Activated CD4-positive, alpha-beta T cell treated with anti-CD3 and anti-CD28 coated beads, Interleukin-2, amount 10 ng/mL, durations not matched to agents 24 days and 14 days (primary cell): ENCODE results near the gene CYFIP2. TPM values are rescaled to one million over a fixed set of nuclear protein-coding genes. Genes with fewer than 3 reads are reported as not detected.

Experiments
- DNase-seq: peaks from one replicate; pipeline ENCODE4 v3.0.0; 2022
- H3K27ac Mint-ChIP-seq: one replicate; pipeline ENCODE4 v1.8.0; 2022; ENCODE audit warnings: mild to moderate bottlenecking, mixed read lengths
- H3K27me3 Mint-ChIP-seq: one replicate; pipeline ENCODE4 v1.8.0; 2022; ENCODE audit warnings: mixed read lengths
- H3K36me3 Mint-ChIP-seq: one replicate; pipeline ENCODE4 v1.8.0; 2022; ENCODE audit warnings: low read depth, mild to moderate bottlenecking, mixed read lengths
- H3K4me1 Mint-ChIP-seq: one replicate; pipeline ENCODE4 v1.8.0; 2021; ENCODE audit warnings: mixed read lengths
- H3K4me3 Mint-ChIP-seq: one replicate; pipeline ENCODE4 v1.8.0; 2022; ENCODE audit warnings: mild to moderate bottlenecking, moderate library complexity, mixed read lengths
- H3K9me3 Mint-ChIP-seq: one replicate; pipeline ENCODE4 v1.8.0; 2021; ENCODE audit warnings: mixed read lengths
- intact Hi-C: fragments of 100-400 bp; cut with micrococcal nuclease; formaldehyde crosslinking; loops from one replicate; pipeline ENCODE4 v1.15.1; 2023
- total RNA-seq: library from RNA; stranded (reverse); gene quantifications from 2 replicates; pipeline ENCODE4 v1.2.3, GENCODE V29; 2022

CYFIP2 gene
- total RNA-seq, 1 donor from 2014 or later = 193 TPM

- peaks cover 69% of the 10 kb centered on the region for H3K36me3 Mint-ChIP-seq
- peak overlapping the region; percentile 77 for H3K27ac Mint-ChIP-seq
- H3K4me1 Mint-ChIP-seq = peaks cover 51% of the 10 kb centered on the region
- no peak for DNase-seq
- H3K9me3 Mint-ChIP-seq = no peaks in the 10 kb centered on the region
- H3K4me3 Mint-ChIP-seq = no peak overlapping the region
- H3K27me3 Mint-ChIP-seq = no peaks in the 10 kb centered on the region
- intact Hi-C loops = no loop called here
Observed at GRCh38 chr5:157303023-157303422, 37.1 kb downstream of the CYFIP2 start.

GRCh38 chr5:157303667-157304327 lies 37.9 kb downstream of the CYFIP2 start:
- intact Hi-C loops = loop anchor here (2.0 kb wide), 1 partner anchor 13 kb away; no protein-coding TSS in a partner anchor
- Mint-ChIP-seq H3K27ac (peak overlapping the region; percentile 77), H3K27me3 (no peaks in the 10 kb centered on the region), H3K4me1 (peaks cover 53% of the 10 kb centered on the region), H3K36me3 (peaks cover 67% of the 10 kb centered on the region), H3K4me3 (peak overlapping the region; percentile 53), H3K9me3 (no peaks in the 10 kb centered on the region)
- peak; percentile 83 for DNase-seq

DNA sequence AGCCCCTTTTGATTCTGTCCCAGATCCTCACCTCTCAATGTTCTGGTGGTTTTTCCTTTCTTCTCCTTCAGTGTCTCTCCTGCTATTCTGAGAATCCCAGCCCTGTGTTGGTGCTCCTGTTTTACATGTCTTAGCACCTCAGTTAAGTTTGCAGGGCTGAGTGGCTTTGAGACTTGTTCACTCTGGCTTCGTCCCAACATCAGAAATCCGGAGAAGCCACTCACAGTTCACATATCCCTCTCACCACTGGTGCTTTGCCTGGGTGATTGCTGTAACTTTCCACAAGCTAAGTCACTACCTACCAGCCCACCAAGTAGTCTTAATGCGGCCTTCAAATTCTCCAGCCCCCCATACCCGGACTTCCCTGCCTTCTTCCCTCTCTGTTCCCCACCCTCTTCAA lies 40.2 kb downstream of the CYFIP2 start:
- peaks cover 66% of the 10 kb centered on the region for H3K36me3 Mint-ChIP-seq
- H3K4me3 Mint-ChIP-seq = peak overlapping the region; percentile 56
- H3K4me1 Mint-ChIP-seq = peaks cover 52% of the 10 kb centered on the region
- H3K9me3 Mint-ChIP-seq = no peaks in the 10 kb centered on the region
- intact Hi-C loops = no loop called here
- H3K27me3 Mint-ChIP-seq = no peaks in the 10 kb centered on the region
- no peak for DNase-seq
- peak overlapping the region; percentile 77 for H3K27ac Mint-ChIP-seq

- Mint-ChIP-seq H3K36me3 (peaks cover 72% of the 10 kb centered on the region), H3K4me3 (peak overlapping the region; percentile 64), H3K27ac (peak overlapping the region; percentile 77), H3K27me3 (no peaks in the 10 kb centered on the region), H3K4me1 (peaks cover 56% of the 10 kb centered on the region), H3K9me3 (no peaks in the 10 kb centered on the region)
- peak; percentile 79 for DNase-seq
- intact Hi-C loops = no loop called here
Observed at GRCh38 chr5:157306692-157307471, 41.0 kb downstream of the CYFIP2 start.

DNA sequence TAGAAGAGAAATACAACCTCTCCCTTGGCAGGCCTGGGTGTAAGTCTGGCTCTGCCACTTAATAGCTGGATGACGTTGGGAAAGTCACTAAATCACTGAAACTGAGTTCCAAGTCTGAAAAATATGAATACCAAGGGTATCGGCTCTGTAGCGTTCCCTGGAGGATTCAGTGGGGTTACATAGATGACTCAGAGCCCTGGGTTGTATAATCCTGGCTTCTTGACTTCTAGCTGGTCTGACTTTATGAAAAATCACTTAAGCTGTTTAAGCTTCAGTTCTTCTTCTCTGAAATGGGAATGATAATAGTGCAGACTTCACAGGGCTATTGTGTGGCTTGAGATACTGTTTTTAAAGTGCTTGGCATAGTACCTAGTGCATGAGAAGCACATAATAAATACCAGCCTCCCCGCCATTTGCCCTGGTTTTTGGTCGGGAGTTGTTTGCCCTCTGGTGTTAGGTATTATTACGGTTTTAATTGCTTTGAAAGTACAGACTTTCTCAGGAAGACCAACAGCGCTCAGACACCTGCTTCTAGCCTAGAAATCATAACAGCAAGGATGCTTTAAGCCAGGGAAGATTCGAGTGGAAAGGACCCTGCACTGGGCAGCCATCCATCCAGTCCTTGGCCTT lies 43.0 kb downstream of the CYFIP2 start:
- Mint-ChIP-seq H3K4me1 (peaks cover 50% of the 10 kb centered on the region), H3K27me3 (no peaks in the 10 kb centered on the region), H3K27ac (peak overlapping the region; percentile 65), H3K4me3 (no peak overlapping the region), H3K9me3 (no peaks in the 10 kb centered on the region), H3K36me3 (peaks cover 62% of the 10 kb centered on the region)
- intact Hi-C loops = no loop called here
- DNase-seq = no peak

GRCh38 chr5:157309796-157310195 lies 43.9 kb downstream of the CYFIP2 start:
- Mint-ChIP-seq H3K27ac (no peak overlapping the region), H3K27me3 (no peaks in the 10 kb centered on the region), H3K4me1 (peaks cover 43% of the 10 kb centered on the region), H3K9me3 (no peaks in the 10 kb centered on the region), H3K4me3 (no peak overlapping the region), H3K36me3 (peaks cover 62% of the 10 kb centered on the region)
- no peak for DNase-seq
- intact Hi-C loops = no loop called here

DNA sequence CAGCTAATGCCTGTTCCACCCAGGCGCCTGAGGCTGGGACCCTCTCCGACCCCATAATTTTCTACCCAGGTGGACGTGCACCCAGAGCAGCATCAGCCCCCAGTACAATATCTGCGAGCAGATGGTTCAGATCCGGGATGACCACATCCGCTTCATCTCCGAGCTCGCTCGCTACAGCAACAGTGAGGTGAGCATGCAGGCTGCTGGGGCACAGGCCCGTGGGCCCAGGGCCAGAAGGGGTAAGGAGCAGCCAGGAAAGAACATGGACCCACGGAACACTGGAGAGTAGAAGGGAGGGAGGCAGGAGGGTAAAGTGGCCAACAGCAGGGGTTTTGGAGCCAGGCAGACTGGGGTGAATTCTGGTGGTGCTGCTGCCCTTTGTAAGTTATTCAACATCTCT lies 45.7 kb downstream of the CYFIP2 start:
- Mint-ChIP-seq H3K27me3 (no peaks in the 10 kb centered on the region), H3K4me3 (no peak overlapping the region), H3K4me1 (peaks cover 27% of the 10 kb centered on the region), H3K9me3 (no peaks in the 10 kb centered on the region), H3K36me3 (peaks cover 54% of the 10 kb centered on the region), H3K27ac (peak overlapping the region; percentile 70)
- DNase-seq = no peak
- intact Hi-C loops = no loop called here

GRCh38 chr5:157312492-157312891 lies 46.6 kb downstream of the CYFIP2 start:
- no peak overlapping the region for H3K4me3 Mint-ChIP-seq
- H3K36me3 Mint-ChIP-seq = peaks cover 59% of the 10 kb centered on the region
- DNase-seq = peak; percentile 87
- H3K4me1 Mint-ChIP-seq = peaks cover 22% of the 10 kb centered on the region
- intact Hi-C loops = loop anchor here (1.0 to 2.0 kb wide), 3 partner anchors 46 to 163 kb away; partner anchors contain the start of gene CYFIP2
- H3K27ac Mint-ChIP-seq = peak overlapping the region; percentile 86
- H3K27me3 Mint-ChIP-seq = no peaks in the 10 kb centered on the region
- H3K9me3 Mint-ChIP-seq = no peaks in the 10 kb centered on the region

DNA sequence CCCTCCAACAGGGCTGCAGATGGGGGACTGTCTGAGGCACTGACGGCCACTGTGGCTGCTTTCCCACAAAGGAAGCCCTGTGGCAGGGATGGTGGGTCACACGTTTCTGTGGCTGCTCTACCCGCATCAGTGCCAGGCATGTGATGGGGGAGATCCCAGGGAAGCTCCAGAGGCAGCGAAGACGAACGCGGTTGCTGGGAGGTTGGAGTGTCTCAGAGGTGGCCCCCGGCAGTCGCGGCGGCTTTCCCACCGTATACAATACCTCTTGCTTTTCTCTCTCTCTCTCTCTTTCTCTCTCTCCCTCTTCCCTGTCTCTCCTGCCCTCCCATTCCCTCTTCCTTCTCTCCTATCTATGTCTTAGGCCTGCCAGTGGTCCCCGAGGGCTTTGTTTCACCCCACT lies 56.7 kb downstream of the CYFIP2 start:
- Mint-ChIP-seq H3K4me1 (peaks cover 6% of the 10 kb centered on the region), H3K27me3 (no peaks in the 10 kb centered on the region), H3K9me3 (no peaks in the 10 kb centered on the region), H3K27ac (no peak overlapping the region), H3K4me3 (no peak overlapping the region), H3K36me3 (peaks cover 81% of the 10 kb centered on the region)
- intact Hi-C loops = no loop called here
- DNase-seq = no peak

- no peaks in the 10 kb centered on the region for H3K27me3 Mint-ChIP-seq
- intact Hi-C loops = no loop called here
- H3K4me1 Mint-ChIP-seq = peaks cover 12% of the 10 kb centered on the region
- no peak overlapping the region for H3K27ac Mint-ChIP-seq
- no peak for DNase-seq
- H3K4me3 Mint-ChIP-seq = no peak overlapping the region
- no peaks in the 10 kb centered on the region for H3K9me3 Mint-ChIP-seq
- H3K36me3 Mint-ChIP-seq = peaks cover 77% of the 10 kb centered on the region
Observed at GRCh38 chr5:157323107-157323706, 57.3 kb downstream of the CYFIP2 start.

DNA sequence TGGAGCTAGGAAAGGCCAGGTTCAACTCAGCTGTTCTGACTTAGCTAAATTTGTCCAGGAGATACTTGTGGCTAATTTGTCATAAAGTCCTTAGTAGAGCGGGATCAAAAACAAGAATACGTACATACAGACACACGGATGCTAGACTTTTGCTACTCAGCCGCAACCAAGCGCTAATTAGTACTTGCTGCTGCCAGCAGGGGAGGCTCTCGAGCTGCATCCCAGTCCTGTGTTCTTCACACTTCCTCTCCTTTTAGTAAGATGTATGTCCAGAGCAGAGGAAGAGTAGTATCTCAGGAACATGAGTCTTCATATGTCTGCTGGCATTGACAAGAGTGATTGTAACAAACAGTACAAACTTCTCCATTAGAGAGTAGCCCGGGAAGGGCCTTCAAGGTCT lies 58.3 kb downstream of the CYFIP2 start:
- H3K4me3 Mint-ChIP-seq = no peak overlapping the region
- H3K36me3 Mint-ChIP-seq = peaks cover 74% of the 10 kb centered on the region
- H3K4me1 Mint-ChIP-seq = peaks cover 20% of the 10 kb centered on the region
- DNase-seq = no peak
- H3K27me3 Mint-ChIP-seq = no peaks in the 10 kb centered on the region
- H3K27ac Mint-ChIP-seq = peak overlapping the region; percentile 84
- intact Hi-C loops = no loop called here
- no peaks in the 10 kb centered on the region for H3K9me3 Mint-ChIP-seq

GRCh38 chr5:157326440-157327005 lies 60.6 kb downstream of the CYFIP2 start:
- Mint-ChIP-seq H3K4me3 (no peak overlapping the region), H3K9me3 (no peaks in the 10 kb centered on the region), H3K36me3 (peaks cover 71% of the 10 kb centered on the region), H3K27ac (peak overlapping the region; percentile 66), H3K4me1 (peaks cover 28% of the 10 kb centered on the region), H3K27me3 (no peaks in the 10 kb centered on the region)
- DNase-seq = no peak
- intact Hi-C loops = no loop called here

- H3K27ac Mint-ChIP-seq = peak overlapping the region; percentile 89
- no peak overlapping the region for H3K4me3 Mint-ChIP-seq
Observed at GRCh38 chr5:157327771-157328170, 61.8 kb downstream of the CYFIP2 start.

More at GRCh38 chr5:157327771-157328170, 61.8 kb downstream of the CYFIP2 start:
- no peaks in the 10 kb centered on the region for H3K27me3 Mint-ChIP-seq
- peaks cover 35% of the 10 kb centered on the region for H3K4me1 Mint-ChIP-seq
- DNase-seq = peak; percentile 68
- intact Hi-C loops = loop anchor here (1.0 to 2.0 kb wide), 3 partner anchors 23 to 416 kb away; partner anchors contain the start of gene LSM11
- no peaks in the 10 kb centered on the region for H3K9me3 Mint-ChIP-seq
- H3K36me3 Mint-ChIP-seq = peaks cover 70% of the 10 kb centered on the region
